Smooth muscle cell (in vitro differentiated cells): Measurements from ENCODE around the gene COLEC12. TPM values are rescaled to one million over a fixed set of nuclear protein-coding genes. Genes with fewer than 3 reads are reported as not detected.

Experiments used
- DNase-seq: peaks from one replicate; lab custom pipeline; 2025; ENCODE audit not compliant: unreplicated experiment; lab: John Stamatoyannopoulos, UW
- H2AFZ ChIP-seq: fragments of 200-600 bp; sonication (generic); 2 replicates; pipeline ENCODE4 v1.6.0; 2016; ENCODE audit warnings: antibody characterized with exemption, low read depth, mild to moderate bottlenecking
- H3F3A ChIP-seq: fragments of 200-600 bp; sonication (generic); 2 replicates; pipeline ENCODE4 v1.6.0; 2017; ENCODE audit warnings: antibody characterized with exemption, low read depth
- H3K27ac ChIP-seq: fragments of 200-600 bp; sonication (generic); 2 replicates; pipeline ENCODE4 v1.5.1; 2016; ENCODE audit warnings: low read depth, mild to moderate bottlenecking
- H3K27me3 ChIP-seq: fragments of 200-600 bp; sonication (generic); 2 replicates; pipeline ENCODE4 v1.6.1; 2016; ENCODE audit warnings: low read depth, mild to moderate bottlenecking
- H3K36me3 ChIP-seq: fragments of 200-600 bp; sonication (generic); 2 replicates; pipeline ENCODE4 v1.5.1; 2016; ENCODE audit warnings: low read depth
- H3K4me1 ChIP-seq: fragments of 200-600 bp; sonication (generic); 2 replicates; pipeline ENCODE4 v1.5.1; 2016; ENCODE audit warnings: low read depth
- H3K4me2 ChIP-seq: fragments of 200-600 bp; sonication (generic); 2 replicates; pipeline ENCODE4 v1.6.0; 2016; ENCODE audit warnings: mild to moderate bottlenecking
- H3K4me3 ChIP-seq: fragments of 200-600 bp; sonication (generic); 2 replicates; pipeline ENCODE4 v1.5.1; 2016; ENCODE audit warnings: mild to moderate bottlenecking
- H3K79me2 ChIP-seq: fragments of 200-600 bp; sonication (generic); 2 replicates; pipeline ENCODE4 v1.6.0; 2016; ENCODE audit warnings: low read depth, mild to moderate bottlenecking
- H3K9ac ChIP-seq: fragments of 200-600 bp; sonication (generic); 2 replicates; pipeline ENCODE4 v1.6.0; 2016; ENCODE audit warnings: low read depth
- H3K9me3 ChIP-seq: fragments of 200-600 bp; sonication (generic); replicated peaks from 2 replicates; pipeline ENCODE4 v1.5.1; 2016; ENCODE audit warnings: low read depth
- H4K20me1 ChIP-seq: fragments of 200-600 bp; sonication (generic); 2 replicates; pipeline ENCODE4 v1.6.0; 2016; ENCODE audit warnings: low read depth
- CTCF ChIP-seq: fragments of 200-600 bp; sonication (generic); IDR thresholded peaks from 2 replicates; pipeline ENCODE4 v1.5.1; 2017; ENCODE audit warnings: borderline replicate concordance, mild to moderate bottlenecking, antibody characterized with exemption; ENCODE audit not compliant: insufficient read depth, poor library complexity, severe bottlenecking
- WGBS: methylation state at CpG from one replicate; pipeline ENCODE4 v1.1.7; 2016; ENCODE audit warnings: low lambda C conversion rate; 5-methylcytosine and 5-hydroxymethylcytosine counted together
- polyA plus RNA-seq: library from polyadenylated mRNA; unstranded; fragments of >200 nt; fragmentation: Nextera tagmentation; extraction: Ambion mirVana; gene quantifications from 2 replicates; pipeline ENCODE4 v1.2.1, GENCODE V29; 2016
- total RNA-seq: library from RNA; depleted of rRNA; stranded (reverse); fragments of >200 nt; gene quantifications from 2 replicates; pipeline ENCODE4 v1.2.3, GENCODE V29; 2014

Gene COLEC12
- total and polyA plus RNA-seq, 2 experiments from 2014 or later, result 10.8 to 13.7 TPM

GRCh38 chr18:420661-421246 lies 79.7 kb downstream of the COLEC12 start:
- DNase-seq, result no peak
- 91% methylated on average over 3 of the region's 3 CpGs for WGBS
- H4K20me1 ChIP-seq, result no peaks in the 10 kb centered on the region
- no peak for TF ChIP-seq CTCF
- H3K4me1 ChIP-seq, result peaks cover 12% of the 10 kb centered on the region
- H3K79me2 ChIP-seq, result no peaks in the 10 kb centered on the region
- no peaks in the 10 kb centered on the region for H3K9me3 ChIP-seq
- no peaks in the 10 kb centered on the region for H3K36me3 ChIP-seq
- no peak overlapping the region for H2AFZ ChIP-seq
- peak overlapping the region; percentile 44 for H3K4me2 ChIP-seq
- H3K9ac ChIP-seq, result peak overlapping the region; percentile 3
- H3K27me3 ChIP-seq, result no peaks in the 10 kb centered on the region
- peak overlapping the region; percentile 76 for H3K27ac ChIP-seq
- H3F3A ChIP-seq, result no peaks in the 10 kb centered on the region
- no peak overlapping the region for H3K4me3 ChIP-seq

GRCh38 chr18:419541-420175 lies 80.8 kb downstream of the COLEC12 start:
- TF ChIP-seq CTCF, result no peak
- DNase-seq, result no peak
- H3K79me2 ChIP-seq, result no peaks in the 10 kb centered on the region
- no peak overlapping the region for H2AFZ ChIP-seq
- no peak overlapping the region for H3K4me2 ChIP-seq
- H3K4me3 ChIP-seq, result no peak overlapping the region
- H3K27me3 ChIP-seq, result no peaks in the 10 kb centered on the region
- peaks cover 15% of the 10 kb centered on the region for H3K4me1 ChIP-seq
- no peaks in the 10 kb centered on the region for H3K9me3 ChIP-seq
- WGBS, result 80% methylated on average over 5 of the region's 5 CpGs
- H3K27ac ChIP-seq, result no peak overlapping the region
- H3F3A ChIP-seq, result no peaks in the 10 kb centered on the region
- no peak overlapping the region for H3K9ac ChIP-seq
- no peaks in the 10 kb centered on the region for H3K36me3 ChIP-seq
- H4K20me1 ChIP-seq, result no peaks in the 10 kb centered on the region

GRCh38 chr18:417495-417894 lies 83.0 kb downstream of the COLEC12 start:
- H3K27ac ChIP-seq, result no peak overlapping the region
- no peak overlapping the region for H3K4me3 ChIP-seq
- no peak overlapping the region for H3K9ac ChIP-seq
- no peak overlapping the region for H3K4me2 ChIP-seq
- 90% methylated on average over 5 of the region's 5 CpGs for WGBS
- H2AFZ ChIP-seq, result no peak overlapping the region
- H3F3A ChIP-seq, result no peaks in the 10 kb centered on the region
- H3K36me3 ChIP-seq, result no peaks in the 10 kb centered on the region
- DNase-seq, result no peak
- no peaks in the 10 kb centered on the region for H3K79me2 ChIP-seq
- H3K4me1 ChIP-seq, result peaks cover 15% of the 10 kb centered on the region
- no peaks in the 10 kb centered on the region for H3K9me3 ChIP-seq
- TF ChIP-seq CTCF, result no peak
- H4K20me1 ChIP-seq, result no peaks in the 10 kb centered on the region
- no peaks in the 10 kb centered on the region for H3K27me3 ChIP-seq

- H3K4me1 ChIP-seq, result peaks cover 14% of the 10 kb centered on the region
- H3K9me3 ChIP-seq, result no peaks in the 10 kb centered on the region
- H2AFZ ChIP-seq, result no peak overlapping the region
- H3K36me3 ChIP-seq, result no peaks in the 10 kb centered on the region
- peak overlapping the region; percentile 97 for H3K27ac ChIP-seq
- H3K79me2 ChIP-seq, result no peaks in the 10 kb centered on the region
- no peak overlapping the region for H3K4me3 ChIP-seq
- H3F3A ChIP-seq, result no peaks in the 10 kb centered on the region
- no peak for TF ChIP-seq CTCF
- peak overlapping the region; percentile 79 for H3K4me2 ChIP-seq
- no peak for DNase-seq
- H3K27me3 ChIP-seq, result no peaks in the 10 kb centered on the region
- H4K20me1 ChIP-seq, result no peaks in the 10 kb centered on the region
- H3K9ac ChIP-seq, result no peak overlapping the region
- WGBS, result 45% methylated on average over 1 of the region's 1 CpG
Observed at GRCh38 chr18:416930-417329, 83.6 kb downstream of the COLEC12 start.
